Limb (tissue), 2 donors: ENCODE measurements around the gene OR2C3.
"Not testable (repeated sequence)": the region's sequence is repeated elsewhere in the genome, so short reads cannot be mapped to it uniquely, and the experiment has no call there.

ENCODE experiments used
- DNase-seq, 2 donors: peaks; one replicate each; pipeline ENCODE4 v3.0.0-alpha.2; 2016; ENCODE audit errors: extremely low spot score in 2 of 2

Gene OR2C3

DNA sequence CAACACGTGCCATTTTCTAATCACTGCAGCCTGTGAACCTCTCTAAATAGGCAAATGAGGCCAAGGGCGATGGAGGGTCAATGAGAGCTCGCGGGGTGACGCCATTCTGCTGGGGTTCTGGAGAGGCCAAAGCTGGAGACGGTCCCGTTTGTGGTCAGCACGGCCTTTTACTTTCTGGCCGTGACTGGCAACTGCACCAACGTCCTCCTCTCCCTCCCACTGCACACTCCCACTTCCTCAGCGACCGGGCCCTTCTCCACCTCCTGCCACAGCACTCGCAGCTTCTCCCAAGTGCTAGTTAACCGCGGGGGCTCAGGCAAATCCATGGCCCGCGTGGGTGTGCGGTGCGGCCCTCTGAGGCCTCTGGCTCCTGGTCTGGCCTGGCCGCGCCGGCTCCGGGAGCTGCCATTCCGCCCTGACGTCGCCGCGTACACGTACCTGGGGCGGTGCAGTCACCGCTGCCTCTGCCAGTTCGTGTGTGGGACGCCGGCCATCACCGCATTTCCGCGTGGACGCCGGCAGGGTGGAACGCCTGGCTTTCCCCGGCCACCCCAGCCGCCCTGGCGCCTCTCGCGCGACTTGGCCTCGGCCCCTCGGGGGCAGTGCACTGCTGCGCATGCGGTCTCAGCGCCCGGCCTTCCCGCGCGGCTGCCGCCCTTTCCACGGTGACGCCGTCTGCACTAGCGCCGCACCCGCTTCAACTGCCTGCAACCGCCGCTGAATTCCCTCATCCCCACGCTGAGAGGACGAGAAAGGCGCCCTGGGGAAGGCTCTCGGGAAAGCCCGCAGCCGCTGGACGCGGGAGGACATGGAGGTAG is 18.2 kb downstream of the OR2C3 start:
- DNase-seq, result no peak

DNA sequence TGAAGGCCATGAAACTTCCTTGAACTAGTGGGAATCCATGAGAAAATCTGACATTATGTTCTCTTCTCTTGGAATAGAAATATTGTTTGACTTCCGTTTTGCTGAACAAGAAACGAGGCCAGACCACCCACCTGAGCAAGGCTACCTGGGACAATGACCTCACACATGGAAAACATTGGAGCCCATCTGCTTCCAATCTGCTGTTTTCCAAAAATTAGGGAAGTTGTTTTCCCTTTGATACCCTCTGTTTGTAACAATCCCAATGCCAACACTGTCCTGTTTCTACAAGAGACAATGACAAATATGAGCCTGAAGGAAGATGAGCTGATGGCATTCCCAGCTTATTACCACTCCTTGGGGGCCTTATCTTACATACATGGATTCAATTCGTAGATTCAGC is 29.4 kb downstream of the OR2C3 start:
- DNase-seq, result no peak

DNA sequence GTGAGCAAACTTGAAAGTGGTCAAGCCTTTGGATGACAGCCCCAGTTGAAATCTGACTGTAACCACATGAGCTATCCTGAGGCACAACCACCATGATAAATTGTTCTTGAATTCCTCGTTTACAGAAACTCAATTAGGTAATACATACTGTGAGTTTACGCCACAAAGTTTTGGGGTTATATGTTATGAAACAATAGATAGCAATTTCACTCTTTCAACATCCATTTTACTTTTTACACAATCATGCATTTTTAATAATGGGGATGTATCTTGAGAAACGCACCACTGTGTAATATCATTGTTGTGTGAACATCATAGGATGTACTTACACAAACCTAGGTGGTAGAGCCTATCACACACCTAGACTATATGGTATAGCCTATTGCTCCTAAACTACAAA is 35.4 kb downstream of the OR2C3 start:
- DNase-seq, result no peak

DNA sequence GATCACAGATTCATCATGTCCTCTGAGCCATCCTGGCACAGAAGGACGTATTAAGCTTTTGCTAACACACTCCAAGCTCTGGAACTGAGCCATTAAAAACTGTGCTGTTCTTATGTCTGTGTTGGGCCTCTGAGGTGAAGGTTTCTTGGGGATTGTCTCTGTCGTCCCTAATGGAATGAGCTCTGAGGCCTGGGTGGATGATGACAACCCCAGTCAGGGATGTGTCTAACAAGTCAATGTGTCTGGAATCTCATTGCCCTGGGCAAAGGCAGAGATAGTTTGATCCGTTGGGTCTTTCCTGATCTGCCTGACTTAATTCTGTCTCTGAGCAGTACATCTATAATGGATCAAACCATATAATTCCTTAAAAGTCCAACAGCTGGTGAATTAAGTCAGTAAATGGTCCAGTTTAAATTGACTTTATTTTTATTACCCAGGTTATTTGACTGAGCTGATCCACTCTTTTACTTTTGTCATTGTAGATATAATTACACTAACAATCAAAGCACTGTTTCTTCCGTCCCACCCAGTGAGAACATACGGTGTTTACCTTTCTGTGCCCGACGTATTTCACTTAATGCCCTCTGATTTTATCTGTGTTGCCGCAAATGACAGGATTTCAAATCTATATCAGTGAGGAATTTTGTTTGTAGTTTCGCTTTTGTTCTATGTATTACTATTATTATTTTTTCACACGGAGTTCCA is 39.5 kb downstream of the OR2C3 start:
- no peak for DNase-seq

- DNase-seq, result no peak
These were observed 41.5 kb downstream of the OR2C3 start for GRCh38 chr1:247494767-247495166.

GRCh38 chr1:247493106-247493505 is 43.1 kb downstream of the OR2C3 start:
- no peak for DNase-seq

GRCh38 chr1:247491328-247491727 is 44.9 kb downstream of the OR2C3 start:
- no peak for DNase-seq

- peak in 1 of 2 donors; percentile 43 for DNase-seq
These were observed 49.2 kb downstream of the OR2C3 start for GRCh38 chr1:247487057-247487456.

DNA sequence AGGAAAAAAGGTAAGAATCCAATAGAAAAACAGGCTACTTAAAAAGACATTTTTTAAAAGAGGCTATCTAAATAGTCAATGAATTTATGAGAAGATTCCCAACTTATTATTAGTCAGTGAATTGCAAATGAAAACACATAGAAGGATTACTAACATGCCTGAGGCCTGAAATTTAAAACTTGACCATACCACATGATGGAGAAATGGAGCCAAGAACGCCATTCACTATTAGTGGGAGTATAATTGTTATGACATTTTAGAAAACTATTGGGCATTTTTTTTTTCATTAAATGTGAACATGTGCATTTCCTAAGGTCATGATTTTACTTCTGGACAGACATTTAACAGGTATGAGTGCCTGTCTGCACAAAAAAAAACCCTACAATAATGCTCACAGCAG is 53.5 kb downstream of the OR2C3 start:
- no peak for DNase-seq

DNA sequence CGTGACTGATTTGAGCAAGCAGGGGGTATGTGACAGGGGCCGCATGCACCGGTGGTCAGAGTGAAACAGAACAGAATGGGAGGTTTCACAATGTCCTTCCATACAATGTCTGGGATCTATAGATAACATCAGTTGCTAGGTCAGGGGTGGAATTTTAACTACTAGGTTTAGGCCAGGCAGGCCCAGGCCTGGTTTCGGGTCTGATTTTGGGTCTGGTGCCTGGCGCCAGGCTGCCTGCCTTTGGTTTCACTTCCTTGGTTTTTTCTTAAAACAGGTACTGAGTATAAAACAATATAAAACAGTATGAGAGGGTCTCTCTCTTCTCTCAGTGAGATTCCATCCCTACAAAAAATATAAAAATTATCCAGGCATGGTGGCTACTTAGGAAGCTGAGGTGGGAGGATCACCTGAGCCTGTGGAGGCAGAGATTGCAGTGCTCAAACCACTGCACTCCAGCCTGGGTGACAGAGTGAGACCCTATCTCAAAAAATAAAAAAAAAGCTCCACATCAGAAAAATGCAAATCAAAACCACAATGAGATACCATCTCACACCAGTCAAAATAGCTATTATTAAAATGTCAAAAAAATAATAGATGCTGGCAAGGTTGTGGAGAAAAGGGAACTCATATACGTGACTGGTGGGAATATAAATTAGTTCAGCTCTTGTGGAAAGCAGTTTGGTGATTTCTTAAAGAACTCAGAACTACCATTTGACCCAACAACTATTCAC is 59.7 kb downstream of the OR2C3 start:
- DNase-seq, result not testable (repeated sequence)

- DNase-seq, result no peak
These were observed 60.4 kb downstream of the OR2C3 start for GRCh38 chr1:247475793-247476192.
